IMR-90 (cell line): ENCODE data around the gene PLCD1.

Experiments used
- CHD1 ChIP-seq: IDR thresholded peaks from 2 replicates; pipeline ENCODE4 v1.6.1; 2012; ENCODE audit warnings: low read depth, low read length, improper control_type of control experiment
- CTCF ChIP-seq: conservative IDR thresholded peaks from 2 replicates; pipeline ENCODE4 v1.5.1; 2012; ENCODE audit warnings: mild to moderate bottlenecking, low read depth, low read length, improper control_type of control experiment
- ELK1 ChIP-seq: fragments of 150-350 bp; IDR thresholded peaks from 2 replicates; pipeline ENCODE4 v1.6.1; 2016; ENCODE audit warnings: low read depth, mild to moderate bottlenecking, low read length, moderate library complexity, borderline replicate concordance
- MAFK ChIP-seq: IDR thresholded peaks from 2 replicates; pipeline ENCODE4 v1.6.1; 2012; ENCODE audit warnings: low read depth, low read length, improper control_type of control experiment
- MAZ ChIP-seq: IDR thresholded peaks from 2 replicates; pipeline ENCODE4 v1.6.1; 2012; ENCODE audit warnings: low read depth, mild to moderate bottlenecking, low read length, improper control_type of control experiment, moderate library complexity, borderline replicate concordance
- POLR2A ChIP-seq: IDR thresholded peaks from 2 replicates; pipeline ENCODE4 v1.6.1; 2012; ENCODE audit warnings: mild to moderate bottlenecking, low read depth, low read length
- RAD21 ChIP-seq: IDR thresholded peaks from 2 replicates; pipeline ENCODE4 v1.6.1; 2012; ENCODE audit warnings: low read length, improper control_type of control experiment
- RCOR1 ChIP-seq: IDR thresholded peaks from 2 replicates; pipeline ENCODE4 v1.6.1; 2012; ENCODE audit warnings: mild to moderate bottlenecking, low read length, improper control_type of control experiment; ENCODE audit not compliant: insufficient replicate concordance
- RFX5 ChIP-seq: IDR thresholded peaks from 2 replicates; pipeline ENCODE4 v1.8.0; 2012; ENCODE audit warnings: low read depth, mild to moderate bottlenecking, low read length, moderate library complexity
- TF ChIP-seq, protein P1 (sequence below): fragments of 150-350 bp; IDR thresholded peaks from 2 replicates; pipeline ENCODE4 v1.6.1; 2017; ENCODE audit warnings: mild to moderate bottlenecking, antibody characterized with exemption, low read length, low read depth

- TF ChIP-seq CTCF (no peak), POLR2A (no peak), RCOR1 (no peak), MAFK (no peak), RAD21 (no peak), ELK1 (no peak), CHD1 (no peak), RFX5 (no peak), MAZ (no peak)
- TF ChIP-seq, protein P1, sequence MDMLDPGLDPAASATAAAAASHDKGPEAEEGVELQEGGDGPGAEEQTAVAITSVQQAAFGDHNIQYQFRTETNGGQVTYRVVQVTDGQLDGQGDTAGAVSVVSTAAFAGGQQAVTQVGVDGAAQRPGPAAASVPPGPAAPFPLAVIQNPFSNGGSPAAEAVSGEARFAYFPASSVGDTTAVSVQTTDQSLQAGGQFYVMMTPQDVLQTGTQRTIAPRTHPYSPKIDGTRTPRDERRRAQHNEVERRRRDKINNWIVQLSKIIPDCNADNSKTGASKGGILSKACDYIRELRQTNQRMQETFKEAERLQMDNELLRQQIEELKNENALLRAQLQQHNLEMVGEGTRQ: no peak
Observed at GRCh38 chr3:37993460-37993819, 36.0 kb downstream of the PLCD1 start.
